Loucy (cell line): ENCODE measurements around the gene KLF15.

Source experiments
- CTCF ChIP-seq: fragments of 200-600 bp; sonication (generic); conservative IDR thresholded peaks from 2 replicates; pipeline ENCODE4 v1.5.1; 2014; ENCODE audit warnings: mild to moderate bottlenecking, antibody characterized with exemption, low read length
- EZH2phosphoT487 ChIP-seq: fragments of 200-600 bp; IDR thresholded peaks from 2 replicates; pipeline ENCODE4 v1.6.1; 2018; ENCODE audit warnings: antibody characterized with exemption, mild to moderate bottlenecking, moderate library complexity, borderline replicate concordance

GRCh38 chr3:126313166-126313565 is 44.0 kb downstream of the KLF15 start:
- no peak for TF ChIP-seq CTCF
- no peak for TF ChIP-seq EZH2phosphoT487
